GM19239 (cell line): Measurements from ENCODE around the gene PTPRN2.

Experiments
- DNase-seq: peaks from one replicate; pipeline ENCODE4 v3.0.0; 2011; ENCODE audit warnings: low spot score; ENCODE audit not compliant: insufficient read length
- FAIRE-seq: peaks from 2 replicates; lab custom pipeline; 2011; peaks lifted over from hg19 to GRCh38; lab: Jason Lieb, UNC

Gene PTPRN2

DNA sequence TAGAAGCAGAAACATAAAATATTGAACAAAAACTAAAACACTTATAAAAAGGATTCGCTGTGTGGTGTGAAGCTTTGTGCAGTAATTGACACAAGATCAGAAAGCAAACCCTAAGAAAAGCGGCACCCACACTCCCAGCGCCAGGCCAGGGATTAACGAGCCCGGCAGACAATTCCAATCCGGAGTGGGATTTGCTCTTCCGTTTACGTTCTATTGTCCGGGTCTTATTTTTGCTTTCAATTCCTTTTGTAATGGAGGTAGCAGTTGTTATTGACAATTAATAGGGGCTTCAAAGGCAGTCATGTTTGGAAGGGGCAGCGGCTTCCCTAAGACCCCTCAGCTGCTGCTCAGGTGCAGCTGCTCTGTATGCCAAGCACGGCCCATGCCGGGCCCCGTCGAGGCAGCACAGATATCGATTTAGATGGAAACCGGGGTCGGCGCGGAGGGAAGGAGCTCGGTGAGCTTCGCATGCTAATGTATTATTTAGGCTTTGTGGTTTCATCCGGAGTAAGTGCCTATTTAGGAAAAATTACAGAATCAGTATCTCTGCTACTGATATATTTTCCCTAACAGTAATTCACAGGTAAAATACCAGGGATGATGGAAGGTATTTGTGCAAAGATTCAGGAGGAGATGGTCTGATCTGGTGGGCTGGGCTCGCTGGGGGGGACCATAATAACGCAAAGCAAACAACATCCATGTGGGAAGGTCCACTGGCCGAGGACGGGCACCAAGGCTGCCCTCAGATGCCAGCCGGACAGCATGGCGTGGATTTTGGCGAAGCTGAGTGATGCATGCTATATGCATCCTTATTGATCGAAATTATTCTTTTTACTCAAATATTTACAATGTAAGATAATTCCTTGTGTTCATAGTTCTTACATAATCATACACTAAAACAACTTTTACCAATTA is 561.7 kb downstream of the PTPRN2 start:
- FAIRE-seq (no peak), DNase-seq (no peak)

GRCh38 chr7:158024881-158025280 is 562.7 kb downstream of the PTPRN2 start:
- no peak for DNase-seq

DNA sequence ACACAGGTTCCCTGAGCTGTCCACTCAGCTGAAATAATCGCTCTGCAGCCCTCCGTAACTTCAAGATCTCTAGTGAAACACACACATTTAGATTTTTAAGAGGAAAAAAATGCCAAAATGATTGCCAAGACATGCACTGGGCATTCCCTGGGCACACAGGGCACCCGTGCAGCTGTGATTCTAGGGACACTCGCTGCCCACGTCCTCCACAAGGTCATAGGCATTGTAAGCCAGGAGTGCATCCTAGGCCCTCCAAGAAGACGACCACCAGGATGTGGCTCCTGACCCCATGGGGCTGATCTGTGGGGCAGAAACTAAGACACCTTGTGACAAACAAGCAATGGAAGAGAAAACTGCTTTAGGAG is 563.3 kb downstream of the PTPRN2 start:
- no peak for DNase-seq
- no peak for FAIRE-seq

More at GRCh38 chr7:158024881-158025280, 562.7 kb downstream of the PTPRN2 start:
- no peak for FAIRE-seq

GRCh38 chr7:158023681-158024350 is 563.8 kb downstream of the PTPRN2 start:
- DNase-seq (no peak), FAIRE-seq (no peak)

DNA sequence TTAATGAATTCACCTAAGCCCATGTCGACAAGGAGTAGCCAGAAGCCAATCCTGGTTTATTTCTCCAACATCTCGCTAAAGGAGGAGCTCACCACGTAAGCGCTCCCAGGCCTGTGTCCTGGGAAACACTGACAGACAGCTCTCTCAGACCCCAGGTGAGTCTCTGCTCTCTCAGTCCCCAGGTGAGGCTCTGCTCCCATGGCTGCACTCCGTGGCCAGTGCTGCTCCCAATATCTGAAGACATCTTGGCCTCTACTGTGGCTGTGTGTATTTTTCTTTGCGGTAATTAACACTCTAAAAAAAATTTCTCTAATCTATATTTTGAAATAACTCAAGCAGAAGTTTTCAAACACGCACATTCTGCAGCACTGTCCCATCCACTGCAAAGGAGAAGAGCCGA is 564.5 kb downstream of the PTPRN2 start:
- no peak for DNase-seq
- no peak for FAIRE-seq

DNA sequence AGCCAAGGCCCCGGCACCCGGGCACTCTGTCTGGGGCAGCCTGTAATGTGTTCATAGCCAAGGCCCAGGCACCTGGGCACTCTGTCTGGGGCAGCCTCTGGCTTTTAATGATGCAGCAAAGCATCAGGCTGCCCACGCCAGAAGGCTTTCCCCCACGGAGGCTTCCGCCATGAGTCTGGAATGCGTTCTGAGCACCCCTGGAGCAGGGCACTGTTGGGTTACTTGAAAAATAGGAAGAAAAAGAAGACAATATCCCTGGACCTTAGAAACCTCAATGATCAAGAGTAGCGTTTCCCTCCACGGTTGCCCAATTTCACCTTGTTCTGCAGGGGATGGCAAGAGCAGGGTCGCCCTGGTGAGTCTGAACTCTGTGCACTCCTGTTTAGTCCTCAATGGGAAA is 565.0 kb downstream of the PTPRN2 start:
- DNase-seq = no peak
- no peak for FAIRE-seq

- DNase-seq (no peak), FAIRE-seq (no peak)
Observed at GRCh38 chr7:158021836-158022235, 565.8 kb downstream of the PTPRN2 start.

DNA sequence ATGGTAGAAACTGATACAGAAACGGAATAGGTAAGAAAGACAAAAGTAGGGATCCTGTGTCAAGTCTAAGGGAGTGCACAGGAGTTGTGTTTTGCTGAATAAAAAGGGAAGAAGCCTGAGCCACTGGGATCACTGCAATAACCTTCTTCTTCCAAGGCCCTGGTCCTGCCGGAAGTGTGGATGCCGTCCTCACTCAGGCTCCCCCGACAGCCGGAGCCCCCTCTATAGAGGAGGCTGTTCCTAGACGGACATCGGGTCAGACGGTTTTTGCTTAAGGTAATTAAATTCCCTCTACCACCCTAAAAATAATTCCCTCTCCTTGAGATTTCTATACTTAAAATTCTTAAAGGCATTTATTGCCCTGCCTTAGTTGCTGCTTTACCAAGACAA is 566.9 kb downstream of the PTPRN2 start:
- FAIRE-seq = no peak

DNA sequence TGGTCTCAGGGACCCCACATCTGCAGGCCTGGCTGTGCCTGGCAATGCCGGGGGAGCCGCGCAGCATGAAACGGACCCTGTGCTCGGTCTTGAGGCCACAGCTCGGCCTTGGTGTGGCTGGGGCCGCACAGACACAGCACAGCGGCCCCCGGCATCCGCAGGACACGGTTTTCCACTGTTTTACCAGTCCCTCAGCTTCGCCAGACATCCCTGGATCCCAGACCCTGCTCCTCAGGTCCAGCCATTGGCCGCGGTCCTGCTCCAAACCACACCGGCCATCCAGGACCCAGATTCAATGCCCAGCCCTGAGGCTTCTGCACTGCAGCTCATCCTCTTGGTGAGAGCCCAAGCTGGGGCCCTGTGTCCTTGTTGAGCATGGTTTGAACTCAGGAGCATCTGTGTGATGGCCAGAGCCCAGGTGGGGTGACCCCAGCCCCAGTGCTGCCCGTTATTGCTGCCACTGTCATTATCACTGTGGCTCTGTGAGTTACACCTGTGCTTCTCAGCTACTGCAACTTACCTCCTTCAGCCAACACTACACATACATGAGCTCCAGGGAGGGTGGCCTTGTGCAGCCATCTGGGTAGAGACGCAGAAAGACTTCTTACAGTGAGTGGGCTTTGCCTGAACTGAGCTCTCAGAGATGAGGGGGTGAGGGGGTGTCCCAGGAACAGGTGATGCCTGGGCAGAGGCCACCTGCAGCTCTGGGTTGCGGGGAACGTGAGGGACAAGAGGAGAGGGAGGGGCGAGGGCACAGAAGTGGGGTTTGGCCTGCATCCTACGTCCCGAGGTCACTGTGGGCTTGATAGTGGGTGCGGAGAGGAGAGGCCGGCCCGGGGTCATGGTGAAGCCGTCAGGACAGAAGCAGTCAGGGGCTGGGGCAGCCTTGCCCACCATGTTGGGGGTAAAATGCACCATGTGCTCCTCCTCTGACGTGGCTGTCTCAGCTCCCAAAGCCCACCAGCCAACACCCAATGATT is 567.6 kb downstream of the PTPRN2 start:
- FAIRE-seq = no peak
- no peak for DNase-seq

More for the DNA sequence above, 566.9 kb downstream of the PTPRN2 start:
- no peak for DNase-seq

- FAIRE-seq = no peak
Observed at GRCh38 chr7:158018971-158019645, 568.5 kb downstream of the PTPRN2 start.

DNA sequence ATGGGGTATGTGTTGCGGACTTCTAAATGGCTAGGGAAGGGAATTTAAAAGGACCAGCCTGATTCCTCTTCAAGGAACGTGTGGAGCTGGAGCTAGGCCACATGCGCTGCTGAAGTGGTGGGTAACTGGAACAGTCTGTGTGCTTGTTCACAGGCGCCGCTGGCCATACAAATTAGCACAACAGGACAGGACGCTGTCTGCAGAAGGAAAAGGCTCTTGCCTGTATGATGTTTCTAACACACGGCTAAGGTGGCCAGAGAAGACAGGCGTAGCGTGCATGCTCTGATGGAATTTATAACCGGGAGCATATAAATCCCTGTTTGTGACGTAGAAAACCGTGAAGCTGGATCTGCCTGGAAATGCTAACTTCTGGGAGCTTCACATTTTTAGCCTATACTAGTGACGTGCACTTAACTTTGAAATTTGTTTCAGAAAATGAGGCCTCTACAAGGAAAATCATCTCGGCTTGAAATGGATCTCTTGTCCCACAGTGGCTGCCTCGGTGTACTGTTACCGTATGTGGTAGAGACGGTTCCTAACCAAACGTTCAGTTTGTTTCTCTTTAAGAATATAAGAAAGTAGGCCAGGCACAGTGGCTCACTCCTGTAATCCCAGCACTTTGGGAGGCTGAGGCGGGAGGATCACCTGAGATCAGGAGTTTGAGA is 569.4 kb downstream of the PTPRN2 start:
- DNase-seq (no peak), FAIRE-seq (no peak)

More at GRCh38 chr7:158018971-158019645, 568.5 kb downstream of the PTPRN2 start:
- DNase-seq = no peak

DNA sequence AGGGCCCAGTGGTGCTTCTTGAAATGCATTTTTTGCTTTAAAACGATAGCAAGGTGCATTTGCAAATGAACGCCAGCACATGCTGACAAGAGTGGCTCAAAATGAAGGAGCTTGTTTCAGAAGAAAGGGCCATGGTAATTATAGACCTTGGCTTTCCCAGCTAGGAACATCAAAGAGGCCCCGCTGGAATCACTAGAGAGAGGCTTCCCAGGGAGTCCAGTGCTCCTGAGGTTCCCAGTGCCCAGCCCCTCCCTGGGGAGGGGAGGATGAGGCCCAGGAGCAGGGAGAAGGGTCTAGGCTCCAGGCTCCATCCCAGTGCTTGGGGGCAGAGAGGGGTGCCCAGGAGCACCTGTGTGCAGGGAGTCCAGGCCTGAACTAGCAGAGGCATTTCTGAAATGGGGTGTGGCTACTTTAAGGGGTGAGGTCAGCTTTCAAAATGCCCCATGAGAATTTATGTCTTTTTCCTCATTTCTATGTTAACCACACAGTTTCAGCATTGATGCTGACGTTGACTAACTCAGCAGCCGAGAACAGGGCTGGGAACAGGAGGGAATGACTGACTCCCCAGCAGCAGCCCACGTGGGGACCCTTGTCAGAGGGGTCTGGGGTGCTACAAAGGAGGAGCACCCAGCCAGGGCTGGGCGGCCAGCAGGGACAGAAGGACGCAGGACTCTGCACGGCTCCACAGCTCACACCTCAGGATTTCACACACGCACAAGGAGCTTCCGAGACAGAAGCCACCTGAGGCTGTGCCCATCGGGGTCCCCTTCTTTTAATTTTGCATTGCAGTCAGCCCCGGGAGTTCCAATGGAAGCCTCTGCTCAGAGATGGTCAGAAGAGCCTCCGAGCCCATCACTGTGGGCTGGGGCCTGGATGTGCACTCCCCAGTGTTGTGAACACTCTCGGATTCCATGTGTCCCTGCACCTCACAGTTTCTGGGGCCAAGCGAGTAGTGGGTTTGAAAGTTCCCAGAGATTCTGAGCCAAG is 570.2 kb downstream of the PTPRN2 start:
- DNase-seq (no peak), FAIRE-seq (no peak)

- DNase-seq (no peak), FAIRE-seq (no peak)
Observed at GRCh38 chr7:158016180-158017097, 571.2 kb downstream of the PTPRN2 start.

DNA sequence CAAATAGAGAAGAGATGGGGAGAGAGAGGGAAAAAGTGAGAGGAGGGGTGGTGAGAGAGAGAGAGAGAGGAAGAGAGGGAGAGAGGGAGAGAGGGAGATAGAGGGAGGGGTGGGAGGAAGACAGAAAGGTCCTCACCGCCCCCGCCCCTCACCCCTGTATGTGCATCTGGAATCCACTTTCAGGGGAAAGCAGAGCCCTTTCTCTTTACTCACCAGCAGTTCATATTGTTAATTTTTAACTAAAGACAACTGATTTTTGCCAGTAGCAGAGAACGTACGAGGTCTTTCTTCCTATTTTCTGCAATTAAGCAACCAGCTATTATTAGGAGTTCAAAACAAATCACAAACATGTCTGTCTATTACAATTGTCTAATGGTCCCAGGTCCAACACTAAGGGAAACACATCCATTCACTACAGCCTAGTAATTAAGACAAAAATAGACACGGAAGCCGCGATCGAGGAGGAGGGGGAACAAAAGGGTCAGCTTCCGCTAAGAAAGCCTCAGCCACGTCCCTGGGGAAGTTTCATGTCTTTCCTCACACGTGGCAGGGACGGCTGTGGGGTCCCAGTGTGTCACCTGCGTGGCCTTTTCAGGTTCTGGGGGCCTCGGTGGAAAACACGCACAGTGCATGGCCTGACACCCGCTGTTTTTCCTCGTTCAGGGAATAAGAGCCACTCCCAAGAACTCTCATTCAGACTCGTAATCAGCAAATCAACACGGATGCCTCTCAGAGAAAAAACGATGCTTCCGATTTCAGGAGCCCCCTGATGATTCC is 572.0 kb downstream of the PTPRN2 start:
- DNase-seq (no peak), FAIRE-seq (no peak)

- DNase-seq (no peak), FAIRE-seq (no peak)
Observed at GRCh38 chr7:158014976-158015375, 572.6 kb downstream of the PTPRN2 start.

GRCh38 chr7:158013085-158013668 is 574.4 kb downstream of the PTPRN2 start:
- DNase-seq = no peak
- FAIRE-seq = no peak
